CD4-positive, alpha-beta T cell treated with Interleukin-6 at 100 ng/mL for 8 hours (primary cell): ENCODE data around the gene MMRN1.
A peak's percentile ranks its signal among the peaks of the same experiment; 100 is the strongest.

Experiments
- DNase-seq: peaks from one replicate; pipeline ENCODE4 v3.0.0-alpha.2; 2020; ENCODE audit warnings: mixed read lengths, low spot score

Gene MMRN1

DNA sequence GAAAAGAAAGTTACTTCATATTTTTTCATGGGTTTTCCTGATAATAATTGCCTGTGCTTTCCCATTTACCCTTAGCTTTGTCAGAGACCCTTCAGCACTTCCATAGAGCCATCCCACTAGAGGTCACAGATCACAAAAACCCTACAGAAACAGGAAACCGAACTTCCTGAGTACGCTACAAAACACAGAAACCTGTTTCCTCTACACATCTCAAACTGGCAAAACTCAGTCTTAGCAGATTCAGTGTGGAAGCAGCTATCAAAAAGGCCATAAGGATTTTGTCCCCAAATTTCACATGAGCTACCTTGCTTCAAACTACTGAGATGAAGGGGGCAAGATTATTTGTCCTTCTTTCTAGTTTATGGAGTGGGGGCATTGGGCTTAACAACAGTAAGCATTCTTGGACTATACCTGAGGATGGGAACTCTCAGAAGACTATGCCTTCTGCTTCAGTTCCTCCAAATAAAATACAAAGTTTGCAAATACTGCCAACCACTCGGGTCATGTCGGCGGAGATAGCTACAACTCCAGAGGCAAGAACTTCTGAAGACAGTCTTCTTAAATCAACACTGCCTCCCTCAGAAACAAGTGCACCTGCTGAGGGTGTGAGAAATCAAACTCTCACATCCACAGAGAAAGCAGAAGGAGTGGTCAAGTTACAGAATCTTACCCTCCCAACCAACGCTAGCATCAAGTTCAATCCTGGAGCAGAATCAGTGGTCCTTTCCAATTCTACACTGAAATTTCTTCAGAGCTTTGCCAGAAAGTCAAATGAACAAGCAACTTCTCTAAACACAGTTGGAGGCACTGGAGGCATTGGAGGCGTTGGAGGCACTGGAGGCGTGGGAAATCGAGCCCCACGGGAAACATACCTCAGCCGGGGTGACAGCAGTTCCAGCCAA lies at the start of gene MMRN1:
TSS of gene MMRN1 (plus strand) at position 206 of the 902 bp plus-strand sequence. CDS start at position 324, 118 bp downstream.
- DNase-seq = peak; percentile 21

- no peak for DNase-seq
Observed at GRCh38 chr4:89847571-89848325, 46.9 kb upstream of the MMRN1 start.

- DNase-seq = no peak
Observed at GRCh38 chr4:89855236-89855635, 39.4 kb upstream of the MMRN1 start.

DNA sequence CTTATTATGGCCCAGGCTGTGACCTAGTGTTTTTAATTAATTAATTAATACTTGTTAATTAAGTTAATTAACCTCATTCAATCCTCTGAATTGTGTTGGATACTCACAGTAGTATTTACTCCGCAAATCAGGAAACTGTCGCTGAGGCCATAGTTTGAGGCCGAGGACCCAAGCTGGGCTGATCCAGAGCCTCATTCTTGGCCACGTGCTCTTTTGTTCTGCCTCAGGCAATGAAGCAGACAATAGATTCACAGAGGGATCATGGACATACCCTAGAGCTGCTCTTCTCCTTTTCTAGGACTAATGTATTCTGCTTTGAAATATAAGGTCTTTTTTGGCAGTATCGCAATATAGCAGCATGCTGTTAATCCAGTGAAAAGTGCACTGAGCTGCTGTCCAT lies 33.7 kb upstream of the MMRN1 start:
- DNase-seq = no peak

DNA sequence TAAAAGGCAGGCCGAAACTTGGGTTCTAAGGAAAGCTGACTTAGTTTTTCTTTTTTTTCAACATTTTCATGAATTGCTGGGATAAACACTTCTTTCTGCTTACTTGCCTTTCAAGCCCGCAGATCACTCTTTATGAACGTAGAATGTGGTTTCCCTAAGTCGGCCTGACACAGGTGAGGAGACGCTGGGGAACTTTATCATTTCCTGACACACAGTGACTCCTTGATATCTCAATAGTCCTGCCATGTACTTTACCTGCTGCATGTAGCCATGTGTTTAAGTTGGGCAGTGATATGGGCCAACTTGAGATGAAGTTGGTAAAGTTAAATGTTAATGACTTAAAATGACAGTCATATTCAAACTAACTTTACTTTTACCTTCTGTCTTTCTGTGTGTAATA lies 31.1 kb upstream of the MMRN1 start:
- no peak for DNase-seq

- no peak for DNase-seq
Observed at GRCh38 chr4:89868276-89868675, 26.4 kb upstream of the MMRN1 start.

DNA sequence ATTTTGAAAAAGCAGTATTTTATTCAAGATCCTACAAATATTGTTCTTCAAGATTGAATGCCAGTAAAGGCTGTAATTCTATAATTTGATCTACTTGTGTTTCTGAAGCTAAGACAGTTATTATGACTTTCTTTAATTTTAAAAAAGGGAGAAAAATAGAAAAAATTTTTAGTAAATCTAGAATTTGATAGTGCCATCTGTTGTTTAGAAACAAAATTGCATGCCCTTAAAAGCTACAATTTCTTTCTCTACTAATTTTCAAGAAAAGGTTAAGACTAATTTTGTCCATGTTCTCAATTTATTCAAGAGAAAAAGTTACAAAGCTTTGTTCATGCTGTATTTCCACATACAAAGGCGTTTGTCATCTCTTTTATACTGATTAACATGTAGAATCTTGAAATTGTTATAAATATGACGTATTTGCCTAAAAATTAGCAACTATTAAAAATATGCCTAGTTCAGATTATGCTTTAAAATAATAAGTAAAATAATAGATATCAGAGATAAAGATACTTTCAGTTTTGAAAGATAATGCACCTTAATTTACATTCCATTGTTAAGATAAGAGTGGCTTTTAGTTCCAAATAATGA lies 25.6 kb upstream of the MMRN1 start:
- no peak for DNase-seq

- DNase-seq = no peak
Observed at GRCh38 chr4:89871211-89871610, 23.4 kb upstream of the MMRN1 start.

DNA sequence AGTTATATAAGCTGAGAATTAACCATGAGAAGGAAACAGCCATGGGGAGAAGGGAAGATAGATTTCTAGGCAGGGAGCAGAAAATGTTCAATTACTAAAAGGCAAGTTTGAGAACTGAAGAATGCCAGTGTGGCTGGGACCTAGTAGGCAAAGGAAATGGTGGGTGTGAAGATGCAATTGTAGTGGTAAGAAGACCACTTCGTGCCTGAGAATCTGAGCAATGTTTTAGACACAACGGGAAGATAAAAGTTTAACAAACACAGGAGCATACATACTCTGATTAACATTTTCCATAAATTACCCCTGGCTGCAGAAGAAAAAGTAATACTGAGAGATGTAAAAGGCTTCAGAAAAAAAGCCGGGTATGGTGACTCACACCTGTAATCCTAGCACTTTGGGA lies 18.1 kb upstream of the MMRN1 start:
- no peak for DNase-seq

DNA sequence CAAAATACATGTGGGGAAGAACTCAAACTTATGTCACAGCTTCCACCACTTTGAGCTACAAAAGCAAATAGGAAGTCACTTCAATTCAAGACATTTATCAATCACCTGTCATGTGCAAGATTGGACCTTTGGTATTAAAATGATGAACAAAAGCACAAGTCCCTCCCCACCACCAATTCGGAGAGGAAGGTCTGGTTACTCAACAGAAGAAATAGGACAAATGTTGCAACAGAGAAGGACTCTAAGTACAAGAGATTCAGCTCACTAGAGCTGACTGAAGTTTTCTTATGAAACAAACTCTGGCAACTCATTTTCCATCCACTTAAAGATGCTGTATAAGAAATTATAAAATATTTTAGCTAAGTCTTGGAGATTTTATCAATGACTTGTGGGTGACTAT lies 16.0 kb upstream of the MMRN1 start:
- DNase-seq = no peak

GRCh38 chr4:89879215-89879614 lies 15.4 kb upstream of the MMRN1 start:
- DNase-seq = no peak

GRCh38 chr4:89889289-89889688 lies 5.4 kb upstream of the MMRN1 start:
- no peak for DNase-seq

GRCh38 chr4:89897867-89898266 lies 3.2 kb downstream of the MMRN1 start:
- DNase-seq = no peak

GRCh38 chr4:89898304-89898716 lies 3.7 kb downstream of the MMRN1 start:
- DNase-seq = no peak

DNA sequence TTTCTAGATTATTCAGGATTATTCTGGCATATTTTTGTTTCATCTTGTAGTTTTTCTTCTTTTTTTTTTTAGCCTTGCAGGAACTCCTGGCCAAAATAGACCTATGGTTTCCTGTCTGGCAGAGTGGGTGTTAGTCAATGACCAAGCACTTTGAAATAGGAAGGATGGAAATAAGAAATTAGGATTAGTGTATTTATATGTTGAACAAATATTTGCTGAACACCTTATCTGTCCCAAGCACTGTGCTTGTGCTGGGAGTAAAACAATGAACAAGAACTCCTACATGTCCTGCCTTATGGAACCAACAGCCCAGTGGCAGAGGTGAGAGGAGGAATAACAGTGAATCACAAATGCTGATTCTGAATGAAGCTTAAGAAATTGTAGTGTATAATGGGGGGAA lies 4.5 kb downstream of the MMRN1 start:
- DNase-seq = no peak

DNA sequence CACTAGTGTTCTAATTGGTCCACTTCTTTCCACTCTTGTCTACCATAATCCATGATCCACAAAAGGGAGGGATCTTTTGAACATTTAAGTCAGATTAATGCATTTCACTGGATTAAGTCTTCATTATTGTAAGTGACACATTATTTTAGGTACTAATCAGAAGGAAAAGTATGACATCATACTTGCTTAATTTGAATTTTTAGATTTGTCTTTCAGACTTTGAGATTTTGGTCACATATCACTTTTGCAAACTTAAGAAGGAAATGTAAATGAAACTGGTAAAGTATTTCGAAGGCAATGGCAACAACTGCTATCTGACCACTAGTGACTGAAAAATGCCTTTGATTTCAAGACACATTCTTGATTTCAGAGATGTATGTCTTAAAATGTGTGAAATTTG lies 5.2 kb downstream of the MMRN1 start:
- no peak for DNase-seq

GRCh38 chr4:89901808-89902431 lies 7.3 kb downstream of the MMRN1 start:
- DNase-seq = peak; percentile 54

- no peak for DNase-seq
Observed at GRCh38 chr4:89904524-89904923, 9.9 kb downstream of the MMRN1 start.

DNA sequence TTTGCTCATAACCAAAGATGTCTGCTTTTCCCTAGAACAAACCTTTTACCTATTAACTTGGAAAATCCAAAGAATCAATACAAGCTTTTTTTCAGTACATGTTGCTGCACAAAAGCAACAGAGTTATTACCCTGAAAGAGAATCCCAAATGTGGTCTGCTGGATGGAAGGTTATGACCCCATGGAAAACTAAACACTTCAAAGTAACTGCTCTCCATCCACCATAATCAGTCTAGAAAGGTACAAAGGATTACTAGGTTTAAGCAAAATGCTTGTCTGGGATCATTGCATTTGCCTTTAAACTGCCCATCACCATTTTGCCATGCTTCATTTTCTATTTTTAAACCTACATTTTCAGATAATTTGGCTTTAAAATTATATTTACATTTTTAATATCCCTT lies 11.7 kb downstream of the MMRN1 start:
- DNase-seq = no peak

DNA sequence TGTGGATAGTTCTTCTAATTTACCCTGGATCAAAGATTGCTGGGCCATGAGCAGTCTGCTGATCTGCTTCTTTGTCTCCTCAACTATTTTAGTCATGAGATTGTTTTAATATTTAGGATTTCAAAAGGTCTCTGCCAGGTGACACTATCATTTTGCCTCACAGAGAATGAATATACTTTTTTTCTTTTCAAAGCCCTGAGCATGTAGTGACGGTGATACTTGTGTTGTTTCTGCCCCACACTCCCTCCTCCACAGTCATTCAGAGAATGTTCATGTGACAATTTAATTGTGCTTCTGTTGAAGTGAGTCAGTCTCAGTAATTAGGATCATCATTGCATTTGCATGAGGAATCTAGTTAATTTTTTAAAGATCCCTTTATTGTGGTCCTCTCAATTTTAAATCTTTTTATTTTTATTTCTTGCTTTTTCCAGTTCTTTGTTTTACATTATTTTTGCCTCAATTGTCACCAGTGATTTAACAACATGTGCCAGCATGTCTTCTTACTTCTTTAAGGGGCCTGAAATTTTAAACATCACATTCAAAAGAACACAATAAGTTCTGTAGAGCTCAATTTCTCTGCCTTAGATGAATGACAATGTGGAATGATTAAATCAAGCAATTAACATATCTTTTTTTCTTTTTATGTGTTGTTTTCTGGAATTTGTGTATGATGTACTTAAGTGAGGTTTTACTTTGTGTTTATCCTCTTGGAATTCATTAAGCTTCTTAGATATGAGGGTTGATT lies 12.3 kb downstream of the MMRN1 start:
- no peak for DNase-seq

- no peak for DNase-seq
Observed at GRCh38 chr4:89909889-89910288, 15.2 kb downstream of the MMRN1 start.

GRCh38 chr4:89913623-89914022 lies 19.0 kb downstream of the MMRN1 start:
- DNase-seq = no peak
